ENCODE results near the gene MBP. TPM values are rescaled to one million over a fixed set of nuclear protein-coding genes. Genes with fewer than 3 reads are reported as not detected.

Gene MBP
- total and polyA plus RNA-seq, 2 of the 13 experiments (the other 11 are each of a cell fraction or from before 2014, with no cell fraction given), result 5.0 to 8.5 TPM

- Histone ChIP-seq H4K20me1 (ENCODE audit: insufficient read depth, low read length) (no peaks in the 10 kb centered on the region), H3K36me3 (replicated peaks in 1 of 2; ENCODE audit: control insufficient read depth in 1 of 2, insufficient read depth in 2 of 2, low read length in 2 of 2) (no peaks in the 10 kb centered on the region), H3K79me2 (ENCODE audit: insufficient read depth, low read length) (no peaks in the 10 kb centered on the region), H3K4me1 (ENCODE audit: insufficient read depth, low read length) (no peaks in the 10 kb centered on the region), H3K9ac (ENCODE audit: insufficient read depth, low read depth, low read length) (no peak overlapping the region), H3K4me2 (ENCODE audit: low read depth, low read length) (no peak overlapping the region), H2AFZ (ENCODE audit: low read length) (no peak overlapping the region), H3K9me3 (ENCODE audit: low read length) (no peaks in the 10 kb centered on the region), H3K4me3 (replicated peaks in 1 of 3; ENCODE audit: insufficient read depth in 1 of 3, low read depth in 2 of 3, low read length in 3 of 3) (no peak overlapping the region), H3K27me3 (ENCODE audit: control insufficient read depth in 1 of 2, insufficient read depth in 2 of 2, low read length in 2 of 2) (peaks cover 16 to 87% of the 10 kb centered on the region in 2 experiments), H3K27ac (ENCODE audit: extremely low read length, insufficient read depth, low read length) (no peak overlapping the region)
- BruUV-seq (replicated peaks), result no TSS peak
- in situ Hi-C loops (cut with HindIII; ENCODE audit: extremely low pct_ligation_motif_present, low pct_unique_long_range_greater_than_20kb), result no loop called here
- POLR2A ChIA-PET, result no interaction called here
- FAIRE-seq, result no peak
- TF ChIP-seq TRAFD1 (CRISPR knock-in tag; IDR thresholded peaks at IDR 0.05; ENCODE audit: borderline replicate concordance), result no peak
- no peak for TF ChIP-seq NFYC (CRISPR knock-in tag; IDR thresholded peaks at IDR 0.05)
- TF ChIP-seq STAT6 (CRISPR knock-in tag; IDR thresholded peaks at IDR 0.05; ENCODE audit: borderline replicate concordance), result no peak
- TF ChIP-seq, protein P1, sequence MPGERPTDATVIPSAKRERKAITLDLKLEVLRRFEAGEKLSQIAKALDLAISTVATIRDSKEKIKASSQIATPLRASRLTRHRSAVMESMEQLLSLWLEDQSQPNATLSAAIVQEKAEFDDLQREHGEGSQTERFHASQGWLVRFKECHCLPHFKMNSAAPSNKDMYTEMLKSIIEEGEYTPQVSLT (CRISPR knock-in tag; IDR thresholded peaks at IDR 0.05; ENCODE audit: borderline replicate concordance, low read depth), result no peak
- TF ChIP-seq KLF16 (CRISPR knock-in tag; IDR thresholded peaks at IDR 0.05), result no peak
- TF ChIP-seq SP1 (IDR thresholded peaks at IDR 0.05), result no peak
- no peak for TF ChIP-seq SP1 (CRISPR knock-in tag; IDR thresholded peaks at IDR 0.05)
- TF ChIP-seq SRSF1 (optimal IDR thresholded peaks at IDR 0.05; ENCODE audit: low read depth, low read length), result no peak
- TF ChIP-seq MAFF (IDR thresholded peaks at IDR 0.05; ENCODE audit: low read depth, low read length), result no peak
- no peak for TF ChIP-seq MAF1 (CRISPR knock-in tag; IDR thresholded peaks at IDR 0.05; ENCODE audit: borderline replicate concordance)
- TF ChIP-seq FIP1L1 (IDR thresholded peaks at IDR 0.05; ENCODE audit: borderline replicate concordance, insufficient read depth, low read depth, low read length), result no peak
- TF ChIP-seq TCF7L2 (IDR thresholded peaks at IDR 0.05; ENCODE audit: low read depth, low read length), result no peak
- no peak for TF ChIP-seq MED1 (CRISPR knock-in tag; IDR thresholded peaks at IDR 0.05)
- TF ChIP-seq GLI4 (CRISPR knock-in tag; IDR thresholded peaks at IDR 0.05; ENCODE audit: borderline replicate concordance), result no peak
- no peak for TF ChIP-seq AKAP8 (CRISPR knock-in tag; IDR thresholded peaks at IDR 0.05)
- TF ChIP-seq HOXA5 (CRISPR knock-in tag; IDR thresholded peaks at IDR 0.05), result no peak
- ATAC-seq, result no peak
- intact Hi-C loops (cut with micrococcal nuclease; ENCODE audit: unreplicated experiment), result no loop called here
- CTCF ChIA-PET (ENCODE audit: low intra/inter-chr PET ratio, low total read pairs), result no interaction called here
- 57% methylated on average over 19 of the region's 20 CpGs for WGBS (ENCODE audit: low lambda C conversion rate)
- no peak for DNase-seq (ENCODE audit: low spot score)
Observed at GRCh38 chr18:77164763-77165485, 32.3 kb upstream of the MBP start.

Measured in HepG2 (cell line).